Esophagus squamous epithelium (tissue), 5 donors: ENCODE measurements around the gene ITGA7. TPM values are rescaled to one million over a fixed set of nuclear protein-coding genes. Genes with fewer than 3 reads are reported as not detected.

ENCODE experiments used
- DNase-seq: peaks from one replicate; lab custom pipeline; 2025; lab: John Stamatoyannopoulos, UW
- H3K27ac ChIP-seq, 4 donors: fragments of 200-600 bp; sonication (generic); one replicate each; pipeline ENCODE4 v1.5.1; 2016 to 2019; ENCODE audit warnings: mild to moderate bottlenecking in 1 of 4
- H3K27me3 ChIP-seq, 4 donors: fragments of 200-600 bp; sonication (generic); 1 replicate in 3 of 4; 2 replicates in 1 of 4; pipeline versions ENCODE4 v1.5.1 to v1.6.0; 2017 to 2021; ENCODE audit warnings: antibody characterized with exemption in 1 of 4
- H3K36me3 ChIP-seq, 3 donors: fragments of 200-600 bp; sonication (generic); one replicate each; pipeline ENCODE4 v1.5.1; 2016 to 2019
- H3K4me1 ChIP-seq, 3 donors: fragments of 200-600 bp; sonication (generic); one replicate each; pipeline ENCODE4 v1.5.1; 2017 to 2019
- H3K4me3 ChIP-seq, 4 donors: fragments of 200-600 bp; sonication (generic); 1 replicate in 3 of 4; 2 replicates in 1 of 4; pipeline ENCODE4 v1.5.1; 2016 to 2019; ENCODE audit warnings: mild to moderate bottlenecking in 2 of 4, moderate library complexity in 1 of 4
- H3K9me3 ChIP-seq, 3 donors: fragments of 200-600 bp; sonication (generic); one replicate each; pipeline ENCODE4 v1.5.1; 2016 to 2019
- CTCF ChIP-seq, 6 experiments: fragments of 450-650 bp in 4 of 6; fragments of 200-600 bp in 2 of 6; sonication (generic) in 2 of 6; IDR thresholded peaks; one replicate each; pipeline ENCODE4 v1.5.1; 2016 to 2019; ENCODE audit warnings: antibody characterized with exemption in 6 of 6, mild to moderate bottlenecking in 4 of 6, moderate library complexity in 4 of 6
- POLR2A ChIP-seq, 4 donors: fragments of 450-650 bp; IDR thresholded peaks; one replicate each; pipeline ENCODE4 v1.6.1; 2017; ENCODE audit warnings: antibody characterized with exemption in 4 of 4, mild to moderate bottlenecking in 4 of 4, moderate library complexity in 3 of 4
- WGBS, 2 donors: methylation state at CpG; one replicate each; pipeline ENCODE4 v1.1.5; 2018; 5-methylcytosine and 5-hydroxymethylcytosine counted together
- intact Hi-C: fragments of 100-400 bp; cut with DNase I; formaldehyde crosslinking; loops from one replicate; pipeline ENCODE4 v1.15.0; 2022
- total RNA-seq, 4 donors: library from RNA; depleted of rRNA; stranded (reverse); fragments of >200 nt; gene quantifications; one replicate each; pipeline ENCODE4 v1.1.0, GENCODE V29; 2016
- donor health status: DM: yes; HTN: yes; CAD: no.

ITGA7 gene
- total RNA-seq, 4 donors from 2014 or later, result 1.1 to 26.3 (median 10.5) TPM

DNA sequence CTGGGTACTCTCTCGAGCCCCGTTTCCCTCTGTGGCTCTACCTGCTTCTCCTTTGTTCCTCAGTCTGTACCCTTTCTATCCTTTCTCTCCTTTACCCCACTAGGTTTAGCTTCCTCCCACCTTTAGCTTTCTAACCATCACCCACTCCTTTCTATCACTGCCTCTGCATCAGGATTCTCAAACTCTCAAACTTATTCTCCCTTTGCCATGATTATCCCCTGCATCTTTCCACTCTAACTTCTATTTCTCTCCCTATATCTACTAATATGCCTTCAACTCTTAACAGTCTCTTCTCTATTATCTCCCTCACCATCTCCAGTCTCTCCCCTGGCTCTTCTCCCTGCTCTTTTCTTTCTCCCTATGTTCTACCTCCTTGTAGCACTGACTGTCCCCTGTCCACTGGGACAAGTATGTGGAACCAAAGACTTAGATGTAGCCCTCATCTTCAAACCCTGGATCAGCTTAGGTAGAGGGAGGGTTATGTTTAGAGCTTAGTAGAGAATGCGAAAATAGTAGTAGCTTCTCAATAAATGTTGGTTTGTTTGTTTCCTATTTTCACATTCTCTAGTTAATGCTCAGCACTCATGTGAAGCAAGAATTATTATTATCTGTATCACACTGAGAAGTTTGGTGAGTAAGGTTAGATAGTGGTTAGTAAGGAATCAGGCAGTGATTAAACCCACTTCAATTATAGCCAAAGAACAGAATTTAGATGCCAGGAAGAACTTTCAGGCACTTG, 38.6 kb upstream of the ITGA7 start:
- intact Hi-C loops, result no loop called here
- H3K27ac ChIP-seq, result peak overlapping the region in 2 of 4 donors; percentile 41 to 52
- peak overlapping the region in 1 of 4 donors; percentile 28 for H3K4me3 ChIP-seq
- 52 to 55% methylated on average over 3 of the region's 3 CpGs for WGBS, 2 donors
- DNase-seq, result no peak
- TF ChIP-seq CTCF (IDR thresholded peaks at IDR 0.05), result no peak
- peaks cover 13 to 37% (median 20%) of the 10 kb centered on the region in 3 donors for H3K4me1 ChIP-seq
- no peaks in the 10 kb centered on the region for H3K9me3 ChIP-seq
- H3K36me3 ChIP-seq, result peaks cover 0 to 27% (median 0%) of the 10 kb centered on the region in 3 donors
- H3K27me3 ChIP-seq, result peaks cover 0 to 16% (median 0%) of the 10 kb centered on the region in 4 donors

DNA sequence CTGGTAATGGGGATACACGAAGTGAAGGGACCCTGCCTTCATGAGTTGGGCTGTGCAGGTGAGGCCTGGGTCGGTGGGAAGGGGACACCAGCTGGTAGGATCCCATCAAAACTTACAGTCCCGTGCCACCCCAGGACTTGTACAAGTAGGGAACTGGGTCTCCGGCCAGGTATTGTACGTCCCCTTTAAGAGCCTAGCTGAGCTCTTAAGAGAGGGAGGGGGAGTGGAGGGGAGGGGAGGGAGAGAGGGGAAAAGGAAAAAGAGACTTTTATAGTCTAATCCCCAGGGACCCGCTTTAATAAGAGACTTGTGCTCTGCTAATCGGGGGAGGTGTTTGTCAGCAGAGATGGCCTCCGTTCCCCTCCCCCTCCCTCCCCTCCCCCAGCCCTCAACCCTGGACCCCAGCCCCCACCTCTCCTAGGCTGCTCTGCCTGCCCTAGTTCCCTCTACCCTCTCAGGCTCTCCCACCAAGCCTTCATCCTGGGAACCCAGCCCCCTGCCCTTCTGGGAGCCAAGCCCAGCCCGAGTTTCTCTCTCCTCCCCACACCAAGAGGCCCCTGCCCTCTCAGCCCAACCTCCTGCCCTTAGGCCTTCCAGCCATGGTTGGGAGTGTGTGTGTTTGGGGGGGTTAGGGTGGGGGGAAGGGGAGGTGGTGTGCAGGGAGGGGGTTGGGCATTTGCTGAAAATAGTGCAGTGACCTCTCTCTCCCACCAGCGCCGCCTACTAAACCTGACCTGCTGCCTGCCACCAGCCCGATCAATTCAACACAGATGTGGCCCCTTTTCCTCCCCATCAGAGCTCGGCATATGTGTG, 37.9 kb upstream of the ITGA7 start:
- Histone ChIP-seq H3K4me3 (peak overlapping the region in 2 of 4 donors; percentile 5 to 28), H3K36me3 (peaks cover 0 to 19% (median 0%) of the 10 kb centered on the region in 3 donors), H3K27me3 (peaks cover 0 to 16% (median 0%) of the 10 kb centered on the region in 4 donors), H3K27ac (peak overlapping the region in 3 of 4 donors; percentile 18 to 52 (median 41)), H3K9me3 (no peaks in the 10 kb centered on the region), H3K4me1 (peaks cover 13 to 37% (median 20%) of the 10 kb centered on the region in 3 donors)
- no peak for DNase-seq
- 24 to 35% methylated on average over 11 to 12 of the region's 13 CpGs for WGBS, 2 donors
- intact Hi-C loops, result no loop called here
- TF ChIP-seq CTCF (IDR thresholded peaks at IDR 0.05), result no peak
- TF ChIP-seq POLR2A (IDR thresholded peaks at IDR 0.05), result no peak

DNA sequence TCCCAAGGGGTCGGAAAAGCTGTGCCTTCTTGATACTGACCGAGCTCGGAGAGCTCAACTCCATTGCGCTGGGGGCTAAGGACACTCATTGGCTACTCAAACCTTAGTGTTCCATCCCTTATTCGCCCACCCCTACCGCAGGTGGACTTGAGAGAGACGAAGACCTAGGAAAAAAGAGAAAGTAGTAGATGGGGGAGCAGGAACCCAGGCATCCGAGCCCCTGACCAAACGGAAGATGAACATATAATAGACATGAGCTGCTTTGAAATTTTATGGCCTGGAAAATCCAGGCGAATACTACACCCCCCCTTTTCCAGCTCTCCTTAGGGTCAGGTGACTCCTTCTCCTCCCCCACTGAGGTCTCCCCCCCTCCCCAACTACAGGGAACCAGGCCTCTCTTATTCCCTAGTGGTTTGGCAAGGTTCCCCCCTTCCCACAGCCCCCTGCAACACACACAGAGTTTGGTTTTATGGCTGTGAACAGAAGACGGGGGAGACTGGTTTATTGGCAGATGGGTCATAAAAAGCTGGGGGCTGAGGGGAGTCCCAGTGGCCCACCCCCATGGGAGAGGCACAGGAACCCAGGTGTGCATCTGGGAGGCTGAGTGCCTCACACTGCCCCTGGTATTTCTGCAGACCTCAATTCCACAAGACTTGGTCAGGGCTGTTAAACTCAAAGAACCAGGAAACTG, 36.8 kb upstream of the ITGA7 start:
- intact Hi-C loops, result loop anchor here (5.0 kb wide), 1 partner anchor 198 kb away; no protein-coding TSS in a partner anchor
- H3K4me3 ChIP-seq, result peak overlapping the region; percentile 36 to 82 (median 62)
- peak overlapping the region in 2 of 4 donors; percentile 64 to 77 for H3K27ac ChIP-seq
- DNase-seq, result no peak
- H3K36me3 ChIP-seq, result peaks cover 0 to 10% (median 0%) of the 10 kb centered on the region in 3 donors
- peaks cover 13 to 37% (median 20%) of the 10 kb centered on the region in 3 donors for H3K4me1 ChIP-seq
- H3K9me3 ChIP-seq, result no peaks in the 10 kb centered on the region
- peaks cover 0 to 16% (median 0%) of the 10 kb centered on the region in 4 donors for H3K27me3 ChIP-seq
- WGBS, 2 donors, result 11 to 29% methylated on average over 4 to 7 of the region's 11 CpGs
- TF ChIP-seq CTCF (IDR thresholded peaks at IDR 0.05) (no peak), POLR2A (IDR thresholded peaks at IDR 0.05) (no peak)

DNA sequence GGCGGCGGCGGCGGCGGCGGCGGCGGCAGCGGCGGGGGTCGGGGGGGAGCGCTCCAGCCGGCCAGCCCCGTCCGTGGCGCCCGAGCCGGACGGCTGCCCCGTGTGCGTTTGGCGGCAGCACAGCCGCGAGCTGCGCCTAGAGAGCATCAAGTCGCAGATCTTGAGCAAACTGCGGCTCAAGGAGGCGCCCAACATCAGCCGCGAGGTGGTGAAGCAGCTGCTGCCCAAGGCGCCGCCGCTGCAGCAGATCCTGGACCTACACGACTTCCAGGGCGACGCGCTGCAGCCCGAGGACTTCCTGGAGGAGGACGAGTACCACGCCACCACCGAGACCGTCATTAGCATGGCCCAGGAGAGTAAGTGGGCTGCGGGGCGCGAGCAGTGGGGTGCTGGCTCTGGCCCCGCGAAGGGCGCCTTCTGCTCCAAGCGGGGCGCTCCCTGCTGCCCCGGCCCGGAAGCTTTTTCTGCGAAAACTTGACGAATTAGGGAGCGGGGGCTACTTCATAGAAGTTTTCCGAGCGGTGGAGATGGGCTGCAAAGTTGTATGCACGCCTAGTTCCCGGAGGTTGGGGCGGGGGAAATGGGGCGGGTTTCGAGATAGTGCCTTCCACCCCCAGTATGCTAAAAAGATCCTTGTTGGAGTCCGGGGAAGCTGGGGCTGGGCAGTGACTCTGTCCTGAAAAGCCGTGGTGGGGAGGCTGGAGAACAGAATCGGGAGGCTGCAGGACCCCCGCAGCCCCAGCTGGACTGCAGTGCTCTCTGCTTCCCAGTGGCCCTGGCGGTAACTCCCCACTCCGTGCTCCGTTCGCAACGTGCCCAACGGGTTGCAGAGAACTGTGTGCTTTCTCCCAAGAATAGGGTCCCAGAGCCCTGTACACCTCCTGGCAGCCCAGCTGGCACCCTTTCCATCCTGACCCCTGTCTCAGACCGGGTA, 36.0 kb upstream of the ITGA7 start:
- Histone ChIP-seq H3K9me3 (no peaks in the 10 kb centered on the region), H3K4me1 (peaks cover 13 to 41% (median 20%) of the 10 kb centered on the region in 3 donors), H3K36me3 (peaks cover 0 to 2% (median 0%) of the 10 kb centered on the region in 3 donors), H3K4me3 (peak overlapping the region; percentile 36 to 82 (median 62)), H3K27me3 (peaks cover 0 to 16% (median 0%) of the 10 kb centered on the region in 4 donors), H3K27ac (peak overlapping the region; percentile 13 to 89 (median 70))
- intact Hi-C loops, result loop anchor here (5.0 kb wide), 1 partner anchor 199 kb away; no protein-coding TSS in a partner anchor
- DNase-seq, result no peak
- TF ChIP-seq CTCF (IDR thresholded peaks at IDR 0.05), result peak in 2 of 6 experiments; percentile 9 to 12
- no peak for TF ChIP-seq POLR2A (IDR thresholded peaks at IDR 0.05)
- 2 to 5% methylated on average over 12 to 23 of the region's 73 CpGs for WGBS, 2 donors
